NCI-H2029 treated with DMSO at 0.1 percent for 48 hours (cell line): ENCODE measurements around the gene ATP11A.

Source experiments
- DNase-seq: peaks from one replicate; lab custom pipeline; 2025; lab: John Stamatoyannopoulos, UW

Gene ATP11A

DNA sequence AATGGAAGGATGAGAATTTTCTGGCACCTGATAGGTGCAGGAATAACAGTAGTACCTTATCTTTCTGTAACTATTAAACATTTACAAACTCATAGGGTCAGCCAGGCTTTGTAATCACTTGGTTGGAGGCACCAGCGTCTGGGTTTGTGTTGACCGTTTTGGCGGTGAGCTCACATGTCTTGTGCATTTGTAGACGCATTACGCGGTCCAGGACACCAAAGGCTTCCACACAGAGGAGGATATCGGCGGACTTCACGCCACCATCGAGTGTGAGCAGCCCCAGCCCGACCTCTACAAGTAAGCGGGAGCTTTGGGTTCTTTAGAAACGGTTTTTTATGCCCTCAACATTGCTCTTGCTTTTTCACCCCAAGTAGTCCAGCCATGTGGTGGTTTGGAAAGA lies 129.3 kb downstream of the ATP11A start:
- DNase-seq = no peak

GRCh38 chr13:112819816-112820215 lies 130.0 kb downstream of the ATP11A start:
- DNase-seq = no peak

GRCh38 chr13:112820318-112820717 lies 130.5 kb downstream of the ATP11A start:
- no peak for DNase-seq

GRCh38 chr13:112821340-112822055 lies 131.7 kb downstream of the ATP11A start:
- no peak for DNase-seq

DNA sequence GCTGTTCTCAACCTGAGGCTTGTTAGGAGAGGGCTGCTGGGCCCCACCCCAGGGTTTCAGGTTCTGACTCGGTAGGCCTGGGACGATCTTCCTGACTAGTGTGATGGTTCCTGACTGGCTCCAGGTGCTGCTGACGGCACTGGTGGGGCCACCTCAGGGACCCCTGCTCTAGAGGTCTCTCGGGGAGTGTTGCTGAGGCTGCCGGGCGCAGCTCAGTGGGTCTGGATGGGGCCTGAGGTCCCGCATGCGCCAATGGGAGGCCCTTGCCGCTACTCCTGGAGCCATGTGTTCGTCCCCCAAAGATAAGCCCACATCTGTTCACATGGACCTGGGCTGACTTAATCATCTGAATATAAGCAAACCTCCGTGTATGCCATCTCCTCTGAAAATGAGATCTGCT lies 133.0 kb downstream of the ATP11A start:
- DNase-seq = no peak

- DNase-seq = no peak
Observed at GRCh38 chr13:112824429-112824828, 134.6 kb downstream of the ATP11A start.

DNA sequence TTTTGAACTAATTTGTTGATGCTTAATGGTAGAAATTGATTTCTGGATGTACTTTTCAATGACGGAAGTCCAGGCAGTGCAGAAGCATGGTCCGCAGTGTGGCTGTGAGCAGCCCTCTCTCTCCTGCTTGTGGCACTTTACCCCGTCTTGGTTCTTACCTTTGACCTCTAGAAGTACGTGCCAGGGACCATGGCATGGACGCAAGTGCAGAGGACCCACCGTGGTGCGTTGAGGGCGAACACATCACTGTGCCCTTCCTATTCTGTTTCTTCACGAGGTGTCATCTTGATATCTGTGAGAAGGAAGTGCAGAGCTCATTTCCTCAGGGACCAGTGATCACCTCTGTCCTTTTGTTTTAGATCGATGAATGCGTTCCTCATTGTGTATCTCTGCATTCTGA lies 135.2 kb downstream of the ATP11A start:
- no peak for DNase-seq

- DNase-seq = no peak
Observed at GRCh38 chr13:112825875-112826274, 136.0 kb downstream of the ATP11A start.

DNA sequence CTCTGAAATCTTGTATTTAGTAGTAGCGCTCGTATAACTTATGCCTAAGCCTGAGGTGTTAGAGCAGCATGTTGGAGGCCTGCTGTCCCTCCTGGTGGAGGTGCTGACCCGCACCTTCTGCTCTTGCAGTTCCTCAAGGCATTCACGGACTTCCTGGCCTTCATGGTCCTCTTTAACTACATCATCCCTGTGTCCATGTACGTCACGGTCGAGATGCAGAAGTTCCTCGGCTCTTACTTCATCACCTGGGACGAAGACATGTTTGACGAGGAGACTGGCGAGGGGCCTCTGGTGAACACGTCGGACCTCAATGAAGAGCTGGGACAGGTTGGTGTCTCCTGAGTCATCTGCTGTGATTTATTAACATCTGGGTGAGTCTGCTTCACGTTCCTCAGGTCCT lies 136.7 kb downstream of the ATP11A start:
- DNase-seq = no peak

GRCh38 chr13:112828082-112828699 lies 138.4 kb downstream of the ATP11A start:
- no peak for DNase-seq

- DNase-seq = no peak
Observed at GRCh38 chr13:112828756-112829155, 138.9 kb downstream of the ATP11A start.

DNA sequence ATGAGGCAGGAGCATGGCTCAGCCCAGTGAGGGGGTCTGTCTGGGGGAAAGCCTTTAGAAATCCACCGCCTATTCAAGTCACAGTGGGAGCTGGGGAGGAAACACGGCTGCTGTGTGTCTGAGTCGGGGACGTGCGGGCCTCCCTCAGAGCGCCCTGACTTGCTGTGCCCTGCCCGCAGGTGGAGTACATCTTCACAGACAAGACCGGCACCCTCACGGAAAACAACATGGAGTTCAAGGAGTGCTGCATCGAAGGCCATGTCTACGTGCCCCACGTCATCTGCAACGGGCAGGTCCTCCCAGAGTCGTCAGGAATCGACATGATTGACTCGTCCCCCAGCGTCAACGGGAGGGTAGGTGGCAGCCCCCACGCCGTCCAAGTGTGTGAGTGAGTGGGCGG lies 141.4 kb downstream of the ATP11A start:
- DNase-seq = no peak

GRCh38 chr13:112831801-112832200 lies 142.0 kb downstream of the ATP11A start:
- no peak for DNase-seq

DNA sequence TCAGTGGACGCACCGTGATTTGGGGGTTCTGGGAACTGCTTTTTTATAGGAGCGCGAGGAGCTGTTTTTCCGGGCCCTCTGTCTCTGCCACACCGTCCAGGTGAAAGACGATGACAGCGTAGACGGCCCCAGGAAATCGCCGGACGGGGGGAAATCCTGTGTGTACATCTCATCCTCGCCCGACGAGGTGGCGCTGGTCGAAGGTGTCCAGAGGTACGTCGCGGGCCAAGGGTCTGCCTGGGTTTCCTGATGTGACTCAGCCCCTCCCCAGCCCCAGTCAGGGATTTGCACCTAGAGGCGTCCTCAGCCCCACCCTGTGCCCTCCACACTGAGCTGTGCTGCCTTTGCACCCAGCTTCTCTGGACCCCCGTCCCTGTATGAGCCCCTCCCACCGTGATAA lies 143.0 kb downstream of the ATP11A start:
- DNase-seq = no peak

- no peak for DNase-seq
Observed at GRCh38 chr13:112833551-112834257, 143.9 kb downstream of the ATP11A start.

DNA sequence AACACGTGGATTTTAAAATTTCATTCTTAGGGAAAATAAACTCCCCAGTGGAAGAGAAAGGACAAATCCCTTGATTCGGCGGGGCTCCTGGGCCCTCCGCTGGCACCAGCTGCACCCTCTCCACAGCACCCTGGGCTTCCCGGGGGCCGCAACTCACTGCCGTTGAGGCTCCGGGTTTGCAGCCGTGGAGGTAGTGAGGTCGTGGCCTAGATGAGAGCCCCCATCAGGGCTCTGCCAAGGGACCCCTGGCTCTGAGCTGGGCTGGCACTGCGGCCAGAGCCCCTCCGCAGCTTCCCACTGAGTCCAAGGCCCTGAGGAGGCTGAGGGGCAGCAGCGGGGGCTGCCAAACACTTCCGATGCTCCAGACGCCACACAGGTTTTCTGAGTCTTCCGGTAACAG lies 145.5 kb downstream of the ATP11A start:
- DNase-seq = no peak

DNA sequence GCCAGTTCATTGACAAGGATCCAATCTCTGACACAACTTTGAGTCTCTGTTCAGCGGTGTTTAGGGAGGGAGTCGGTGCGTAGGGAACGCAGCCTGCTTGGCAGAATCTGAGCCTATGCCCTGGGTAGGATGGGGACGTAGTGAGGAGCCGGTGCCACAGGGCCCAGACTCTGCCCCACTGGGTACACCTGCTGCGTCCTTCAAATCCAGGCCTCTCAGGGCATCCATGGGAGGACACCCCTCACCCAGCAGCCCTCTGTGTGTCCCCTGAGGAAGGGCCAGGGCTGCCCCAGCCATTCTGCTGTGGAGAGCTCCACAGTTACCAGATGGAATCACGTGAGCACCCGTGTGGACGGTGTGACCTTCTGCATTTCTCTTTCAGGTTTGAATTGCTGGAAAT lies 146.0 kb downstream of the ATP11A start:
- no peak for DNase-seq

DNA sequence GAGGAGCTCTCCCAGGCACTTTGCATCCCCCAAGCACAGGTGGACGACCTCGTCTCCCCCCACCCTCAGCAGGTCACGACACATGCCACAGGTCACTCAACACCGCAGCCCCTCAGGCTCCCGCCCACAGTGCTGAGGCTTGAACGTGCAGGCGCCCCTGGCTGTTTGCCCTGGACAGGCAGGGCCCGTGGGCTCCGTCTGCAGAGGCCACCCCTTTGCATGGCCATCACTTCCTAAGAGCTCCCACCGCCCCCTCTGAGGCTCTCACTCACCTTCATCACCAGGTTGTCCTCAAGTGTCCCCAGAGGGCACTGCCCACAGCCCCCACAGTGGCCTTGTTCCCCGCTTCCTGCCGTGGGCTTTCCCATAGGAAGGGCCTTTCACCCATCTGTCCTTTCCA lies 147.1 kb downstream of the ATP11A start:
- no peak for DNase-seq

DNA sequence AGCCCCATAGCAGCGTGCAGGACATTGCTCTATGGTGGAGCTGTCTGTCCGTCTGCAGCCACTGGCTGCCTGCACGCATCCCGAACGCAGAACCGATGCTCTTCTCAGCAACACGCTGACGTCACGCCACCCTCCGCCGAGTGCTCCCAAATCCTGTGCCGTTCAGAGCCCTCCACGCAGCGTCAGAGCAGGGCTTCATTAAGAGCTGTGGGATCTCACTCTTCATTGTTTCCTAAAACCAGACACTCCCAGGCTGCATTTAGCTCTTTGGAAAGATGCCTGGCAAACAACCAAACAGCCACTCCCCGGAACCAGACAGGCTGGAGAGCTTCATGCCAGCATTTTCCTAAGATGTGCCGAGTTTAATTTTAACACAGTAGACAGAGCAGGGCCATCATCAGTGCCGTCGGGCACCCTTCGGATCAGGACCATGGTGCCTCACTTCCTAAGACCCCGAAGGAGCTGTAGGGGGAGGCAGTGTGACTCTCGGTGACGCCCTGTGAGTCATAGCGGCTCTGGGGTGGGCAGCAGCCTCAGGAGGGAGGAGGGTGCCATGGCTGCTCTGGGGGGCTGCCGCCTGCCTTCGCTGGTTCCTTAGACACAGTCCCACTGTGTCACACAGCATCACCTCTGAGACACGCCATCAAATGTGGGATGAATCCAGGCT lies 147.7 kb downstream of the ATP11A start:
- no peak for DNase-seq

- DNase-seq = no peak
Observed at GRCh38 chr13:112838038-112838841, 148.4 kb downstream of the ATP11A start.

DNA sequence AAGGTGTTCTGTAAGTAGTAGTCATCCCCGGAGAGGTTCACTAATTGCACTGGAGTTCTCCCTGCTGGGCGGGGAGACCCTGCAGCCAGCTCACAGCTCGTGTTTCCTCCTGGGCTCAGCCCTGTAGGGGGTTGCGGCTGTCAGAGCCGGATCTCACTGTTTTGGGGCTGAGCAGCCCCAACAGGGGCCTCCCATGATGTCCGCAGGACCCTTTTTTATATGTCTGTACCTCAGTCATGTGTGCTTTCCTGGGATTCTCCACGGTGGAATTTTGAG lies 148.9 kb downstream of the ATP11A start:
- no peak for DNase-seq
